GM20431 (cell line): ENCODE results near the gene NFIA.

Experiments used
- in situ Hi-C: fragments of 300-500 bp; cut with MseI, MboI; formaldehyde crosslinking; loops from one replicate; pipeline ENCODE4 v1.15.0; 2020; ENCODE audit warnings: low sequenced_read_pairs; ENCODE audit not compliant: unreplicated experiment

The NFIA gene

DNA sequence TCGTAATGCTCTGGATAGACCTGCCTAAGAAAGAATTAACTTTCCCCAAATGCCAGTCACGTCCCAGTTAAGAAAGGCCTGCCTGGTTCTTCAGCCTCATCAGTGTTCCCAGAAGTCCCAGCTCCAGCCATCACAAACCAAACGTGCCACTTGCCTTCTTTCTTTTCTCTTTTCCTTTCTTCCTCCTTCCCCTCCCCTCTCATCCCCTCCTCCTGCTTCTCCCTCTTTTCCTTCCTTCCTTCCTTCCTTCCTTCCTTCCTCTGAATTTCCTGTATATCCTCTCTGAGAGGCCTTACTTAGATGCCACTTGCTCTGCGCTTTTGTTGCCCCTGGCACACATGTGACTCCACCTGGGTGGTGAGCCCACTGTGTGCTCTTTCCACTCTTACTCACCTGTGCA lies 228.2 kb downstream of the NFIA start:
- in situ Hi-C loops = no loop called here

DNA sequence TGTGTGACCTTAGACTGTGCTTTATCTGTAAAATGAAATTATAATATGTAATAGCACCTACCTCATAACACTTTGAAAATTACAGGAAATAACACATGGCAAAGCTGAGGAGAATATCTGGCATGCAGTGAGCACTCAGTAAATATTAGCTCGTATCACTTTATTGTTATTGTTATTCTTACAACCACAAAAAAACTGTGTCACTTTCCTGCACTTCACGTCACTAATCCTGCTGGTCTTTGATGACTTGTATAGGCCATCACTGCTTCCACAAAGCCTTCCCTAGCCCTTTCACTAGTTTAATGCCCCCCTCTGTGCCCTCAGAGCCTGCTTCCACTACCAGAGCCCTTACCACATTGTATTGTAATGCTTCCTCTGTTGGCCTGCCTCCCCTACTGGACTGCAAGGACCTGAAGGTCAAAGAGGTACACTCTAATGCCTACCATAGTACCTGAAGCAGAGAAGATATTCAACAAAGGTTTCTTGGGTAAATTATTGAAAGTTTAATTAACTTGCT lies 231.6 kb downstream of the NFIA start:
- in situ Hi-C loops = no loop called here

DNA sequence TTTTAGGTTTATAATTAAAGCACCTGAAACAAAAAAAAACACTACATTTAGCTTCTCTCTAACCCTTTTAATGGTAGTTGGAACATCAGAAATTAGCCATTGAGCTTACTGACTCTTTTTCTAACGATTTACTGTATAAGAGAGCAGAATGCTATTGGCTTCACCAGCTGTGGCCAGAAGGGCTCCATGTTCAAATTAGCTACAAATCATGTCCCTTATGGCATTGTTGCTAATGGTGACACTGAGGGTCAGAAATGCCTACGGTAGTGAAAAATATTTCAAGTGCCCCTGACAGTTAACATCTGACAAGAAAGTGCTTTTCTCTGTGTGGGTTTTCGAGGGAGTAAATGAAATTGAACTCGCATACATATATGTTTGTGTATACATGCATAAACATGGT lies 232.7 kb downstream of the NFIA start:
- in situ Hi-C loops = no loop called here

DNA sequence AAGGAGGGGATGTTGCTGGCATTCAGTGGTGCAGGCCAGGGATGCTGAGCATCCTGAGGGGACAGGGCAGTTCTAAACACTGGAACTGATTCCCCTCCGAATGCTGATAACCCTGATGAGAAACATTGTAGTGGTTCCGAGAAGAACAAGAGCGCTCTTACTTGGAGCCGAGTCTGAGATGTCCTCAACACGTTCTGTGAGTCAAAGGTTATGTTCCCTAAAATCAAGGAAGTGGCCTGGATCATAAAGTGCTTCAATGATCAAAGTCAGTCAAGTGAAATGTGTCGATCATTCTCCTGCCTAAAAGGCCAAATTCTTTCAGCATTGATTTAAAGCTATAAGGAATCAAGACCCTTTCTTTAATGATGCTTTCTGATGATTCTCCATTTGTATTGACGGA lies 234.1 kb downstream of the NFIA start:
- in situ Hi-C loops = no loop called here

DNA sequence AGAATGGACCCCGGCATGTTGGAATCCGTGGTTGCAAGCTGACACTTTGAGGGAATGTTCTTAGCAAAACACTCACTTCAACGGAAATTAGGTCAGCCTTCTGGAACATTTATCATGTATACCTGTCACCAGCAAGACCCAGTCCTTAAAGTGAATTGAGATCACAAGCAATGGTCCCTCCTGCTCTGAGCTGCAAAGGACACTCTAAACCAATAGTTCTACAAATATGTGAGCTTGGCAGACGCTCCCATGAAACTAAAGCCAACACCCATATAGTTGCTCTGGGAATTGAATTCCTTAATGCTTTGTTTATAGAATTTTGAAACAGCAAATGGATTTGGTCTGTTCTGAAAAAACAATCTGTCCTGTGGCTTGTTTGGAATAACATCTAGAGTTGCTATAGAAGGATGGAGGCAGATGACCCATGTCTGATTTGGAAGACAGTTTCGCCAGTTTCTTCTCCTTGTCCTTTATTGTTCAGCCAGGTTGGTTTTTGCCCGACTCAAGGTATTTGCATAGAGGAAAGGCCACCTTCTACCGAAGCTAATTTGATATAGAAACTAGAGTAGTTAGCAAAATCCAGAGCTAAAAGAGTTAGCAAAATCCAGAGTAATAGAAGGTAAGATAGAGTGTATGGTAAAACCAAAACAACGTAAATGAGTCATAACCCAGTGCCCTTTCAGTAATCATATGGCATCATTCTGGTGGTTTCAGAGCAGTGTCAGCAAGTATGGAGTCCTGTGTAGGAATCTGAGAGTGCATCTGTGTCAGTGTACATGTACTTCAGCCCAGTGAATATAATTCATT lies 236.2 kb downstream of the NFIA start:
- in situ Hi-C loops = no loop called here

DNA sequence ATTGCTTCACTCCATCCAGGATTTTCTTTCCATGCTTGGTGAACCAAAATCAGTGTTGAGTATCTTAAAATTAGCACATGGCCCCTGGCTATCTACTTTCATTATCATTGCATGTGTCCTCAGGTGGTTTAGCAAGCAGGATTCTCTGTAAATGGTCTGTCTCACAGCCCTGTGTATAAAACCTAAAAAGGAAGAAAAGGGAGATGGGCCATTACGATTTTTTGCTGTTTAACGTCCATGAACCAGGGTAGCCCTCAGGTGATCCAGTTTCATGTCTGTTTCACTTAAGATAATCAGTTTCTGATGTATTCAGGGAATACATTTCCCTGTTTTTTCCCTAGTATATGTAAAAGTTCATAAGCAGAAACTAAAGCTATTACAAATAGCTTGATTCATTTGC lies 238.2 kb downstream of the NFIA start:
- in situ Hi-C loops = no loop called here

DNA sequence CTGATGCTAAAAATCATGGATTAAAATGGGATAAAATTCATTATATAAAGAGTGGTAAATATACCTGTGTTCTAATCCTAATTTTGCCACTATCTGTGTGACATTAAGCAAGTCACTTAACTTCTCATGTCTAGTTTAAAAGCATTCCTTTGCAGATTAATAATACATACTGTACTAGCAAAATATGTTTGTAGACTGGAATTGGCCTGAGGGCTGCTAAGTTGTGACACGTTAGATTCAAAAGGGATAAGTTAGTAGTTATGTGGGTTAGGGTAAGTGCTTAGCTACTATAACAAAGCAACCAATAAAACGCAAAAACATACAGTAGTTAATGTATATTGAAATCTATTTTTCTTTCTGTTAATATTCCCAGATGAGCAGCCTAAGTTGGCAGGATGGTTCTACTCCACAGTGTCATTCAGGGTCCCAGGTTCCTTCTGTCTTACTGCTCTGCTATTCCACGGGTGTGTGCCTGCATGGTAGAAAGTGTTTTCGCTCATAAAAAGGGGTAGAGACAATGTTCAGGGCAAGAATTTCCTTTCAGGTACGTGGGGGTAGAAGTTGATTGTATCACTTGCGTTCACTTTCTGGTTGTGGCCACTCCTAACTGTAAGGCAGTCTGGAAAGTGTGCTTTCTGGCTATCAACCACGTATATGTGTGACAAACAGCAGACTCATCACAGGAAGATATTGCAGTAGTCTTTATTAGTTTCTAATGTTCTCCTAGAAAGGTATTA lies 239.8 kb downstream of the NFIA start:
- in situ Hi-C loops = no loop called here

DNA sequence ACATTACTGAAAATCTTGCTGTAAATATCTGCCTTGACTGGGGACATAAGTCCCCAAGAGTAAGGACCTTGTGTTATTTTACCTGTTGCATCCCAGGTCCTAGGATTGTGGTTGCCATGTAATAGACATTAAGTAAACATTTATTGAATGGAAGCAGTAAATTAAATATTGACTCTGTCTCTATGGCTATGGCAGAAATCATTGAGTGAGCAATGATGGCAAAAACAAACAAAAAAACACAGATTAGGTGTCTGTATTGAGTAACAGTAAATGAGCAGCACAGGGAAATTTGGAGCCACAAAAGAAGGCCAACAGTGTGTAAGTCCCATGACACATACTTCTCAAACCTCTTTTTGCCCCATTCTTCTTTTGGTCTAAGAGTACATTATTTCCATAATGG lies 240.4 kb downstream of the NFIA start:
- in situ Hi-C loops = no loop called here

DNA sequence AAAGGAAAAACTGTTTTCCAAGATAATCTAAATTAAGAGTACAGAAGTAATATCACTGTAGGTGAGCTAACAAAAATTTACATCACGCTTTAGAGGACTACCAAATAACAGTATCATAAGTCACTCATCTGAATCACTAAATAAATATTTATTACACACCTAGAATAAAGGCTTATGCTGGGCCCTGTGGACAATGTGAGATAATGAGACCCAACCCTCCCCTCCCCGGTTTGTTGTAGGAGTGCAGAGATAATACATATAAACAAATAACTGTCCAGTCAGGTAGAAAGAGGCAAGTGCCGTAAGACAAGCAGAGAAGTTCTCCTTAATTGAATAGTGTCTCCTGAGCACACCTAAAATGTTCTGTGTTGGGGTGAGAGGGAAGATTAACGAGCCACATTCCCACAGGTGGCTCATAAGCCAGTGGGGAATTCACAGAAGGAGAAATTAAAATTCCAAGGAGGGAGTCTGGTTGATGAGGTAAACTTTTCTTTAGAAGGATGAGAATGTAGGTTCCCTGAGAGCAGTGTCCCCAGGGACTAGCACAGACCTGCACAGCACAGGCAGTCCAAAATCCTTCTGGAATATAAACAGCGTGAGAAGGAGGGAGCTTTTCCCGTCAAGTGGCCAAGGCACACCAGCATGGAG lies 241.4 kb downstream of the NFIA start:
- in situ Hi-C loops = no loop called here

DNA sequence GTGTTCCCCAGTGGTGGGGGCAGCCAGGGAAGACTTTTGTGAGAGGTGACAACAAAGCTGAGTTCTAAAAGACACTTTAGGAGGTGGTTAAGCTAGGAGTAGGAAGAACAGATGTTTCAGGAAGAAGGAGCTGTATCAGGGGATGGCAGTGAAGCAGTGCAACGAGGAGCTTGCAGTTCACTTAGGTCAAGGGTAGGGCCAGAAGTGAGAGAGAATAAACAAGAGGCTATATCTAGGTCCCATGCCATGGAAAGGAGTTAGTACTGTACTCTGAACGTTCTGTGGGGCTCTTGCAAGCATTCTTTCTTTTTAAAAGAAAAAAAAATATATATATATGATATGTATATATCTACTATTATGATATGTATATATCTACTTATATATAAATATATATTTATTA lies 244.4 kb downstream of the NFIA start:
- in situ Hi-C loops = no loop called here

DNA sequence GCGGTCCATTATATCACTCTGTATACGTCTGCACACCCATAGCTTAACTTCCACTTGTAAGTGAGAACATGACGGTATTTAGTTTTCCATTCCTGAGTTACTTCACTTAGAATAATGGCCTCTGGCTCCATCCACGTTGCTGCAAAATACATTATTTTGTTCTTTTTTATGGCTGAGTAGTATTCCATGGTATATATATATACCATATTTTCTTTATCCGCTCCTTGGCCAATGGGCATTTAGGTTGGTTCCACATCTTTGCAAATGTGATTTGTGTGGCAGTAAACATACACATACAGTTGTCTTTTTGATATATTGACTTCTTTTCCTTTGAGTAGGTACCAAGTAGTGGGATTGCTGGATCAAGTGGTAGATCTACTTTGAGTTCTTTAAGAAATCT lies 245.1 kb downstream of the NFIA start:
- in situ Hi-C loops = no loop called here

DNA sequence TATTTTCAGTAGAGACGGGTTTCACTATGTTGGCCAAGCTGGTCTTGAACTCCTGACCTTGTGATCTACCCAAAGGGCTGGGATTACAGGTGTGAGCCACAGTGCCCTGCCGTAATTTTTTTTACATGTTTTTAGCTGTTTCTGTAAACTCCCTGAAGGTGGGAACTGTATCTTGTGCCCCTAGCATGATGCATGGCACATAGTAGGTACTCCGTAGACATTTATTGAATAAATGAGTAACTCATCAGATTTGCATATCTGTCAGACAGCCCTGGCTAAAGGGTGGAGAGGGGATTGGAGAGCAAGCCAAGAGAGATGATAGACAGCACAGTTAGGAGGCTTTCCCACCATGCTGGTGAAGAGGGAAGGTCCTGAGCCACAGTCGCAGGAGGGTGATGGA lies 247.2 kb downstream of the NFIA start:
- in situ Hi-C loops = no loop called here

DNA sequence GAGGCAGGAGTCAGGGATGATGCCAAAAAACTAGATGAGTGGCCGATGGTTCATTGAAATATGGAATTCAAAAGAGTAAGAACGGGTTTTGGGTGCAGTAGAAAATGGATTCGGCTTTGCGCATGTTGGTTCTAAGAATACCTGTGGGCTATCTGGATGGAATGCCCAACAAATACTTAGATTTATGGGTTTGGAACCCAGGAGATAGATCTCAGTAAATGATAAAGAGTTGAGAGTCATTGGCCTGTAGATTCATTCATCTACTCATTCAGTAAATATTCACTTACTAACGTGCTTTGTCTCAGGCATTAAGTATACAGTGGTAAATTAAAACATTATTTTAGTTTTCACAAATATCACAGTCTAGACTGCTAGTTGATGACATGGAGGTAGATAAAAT lies 247.7 kb downstream of the NFIA start:
- in situ Hi-C loops = no loop called here

DNA sequence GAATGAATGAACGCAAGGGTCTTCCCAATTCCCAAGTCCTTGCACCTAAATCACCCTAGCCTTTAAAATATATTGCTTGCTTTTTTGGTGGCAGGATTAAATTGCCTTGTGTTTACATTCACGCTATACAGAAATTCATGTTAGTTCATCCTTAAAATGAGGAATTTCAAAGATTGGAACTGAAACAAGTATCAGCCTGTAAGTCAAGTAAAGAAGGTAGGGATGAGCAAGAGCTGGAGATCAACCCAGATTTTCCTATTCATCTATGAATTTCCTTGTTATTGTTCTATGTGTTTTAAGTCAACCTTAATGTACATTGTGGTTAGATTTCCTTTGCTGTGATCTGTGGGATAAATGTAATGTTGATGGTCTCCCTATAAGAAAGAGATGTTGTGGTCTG lies 248.2 kb downstream of the NFIA start:
- in situ Hi-C loops = no loop called here

DNA sequence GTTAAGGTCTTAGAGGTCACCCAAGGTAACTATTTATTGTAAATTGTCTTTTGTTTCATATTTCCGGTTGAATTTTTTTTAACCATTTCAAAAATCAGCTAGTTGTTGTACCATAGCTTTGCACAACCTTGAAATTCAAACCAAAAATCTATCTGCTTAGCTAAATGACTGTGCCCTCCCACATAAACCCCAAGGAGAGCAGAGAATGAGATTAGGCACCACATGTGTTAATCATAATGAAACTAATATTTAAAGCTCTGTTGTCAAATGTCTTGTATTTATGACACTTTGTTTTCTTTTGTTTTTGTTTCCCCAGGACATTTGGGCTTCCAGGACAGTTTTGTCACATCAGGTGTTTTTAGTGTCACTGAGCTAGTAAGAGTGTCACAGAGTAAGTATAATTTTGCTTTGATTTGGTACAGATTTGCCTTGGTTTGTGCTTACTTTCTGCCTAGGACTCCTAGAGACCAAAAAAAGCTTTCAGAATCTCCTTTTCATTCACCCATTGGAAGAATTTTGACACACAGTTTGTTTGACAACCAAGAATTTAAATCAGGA lies 249.9 kb downstream of the NFIA start:
- in situ Hi-C loops = no loop called here

DNA sequence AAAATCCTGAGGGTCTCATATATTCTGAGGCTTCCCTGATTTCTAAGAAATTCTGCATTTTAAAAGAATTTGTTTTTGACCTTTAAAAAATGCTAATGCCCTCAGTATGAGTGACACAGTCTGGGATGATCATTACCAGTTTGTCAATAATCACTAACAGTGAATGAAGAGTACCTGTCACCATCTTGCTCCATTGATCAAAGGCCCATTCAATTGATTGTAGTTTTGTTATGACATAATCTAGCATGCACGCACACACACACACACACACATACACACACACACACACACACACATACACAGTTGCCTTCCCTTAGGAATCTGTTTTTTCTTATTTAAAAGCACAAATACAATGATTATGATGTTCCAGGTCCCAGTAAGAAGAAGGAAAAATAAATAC lies 250.4 kb downstream of the NFIA start:
- in situ Hi-C loops = no loop called here

DNA sequence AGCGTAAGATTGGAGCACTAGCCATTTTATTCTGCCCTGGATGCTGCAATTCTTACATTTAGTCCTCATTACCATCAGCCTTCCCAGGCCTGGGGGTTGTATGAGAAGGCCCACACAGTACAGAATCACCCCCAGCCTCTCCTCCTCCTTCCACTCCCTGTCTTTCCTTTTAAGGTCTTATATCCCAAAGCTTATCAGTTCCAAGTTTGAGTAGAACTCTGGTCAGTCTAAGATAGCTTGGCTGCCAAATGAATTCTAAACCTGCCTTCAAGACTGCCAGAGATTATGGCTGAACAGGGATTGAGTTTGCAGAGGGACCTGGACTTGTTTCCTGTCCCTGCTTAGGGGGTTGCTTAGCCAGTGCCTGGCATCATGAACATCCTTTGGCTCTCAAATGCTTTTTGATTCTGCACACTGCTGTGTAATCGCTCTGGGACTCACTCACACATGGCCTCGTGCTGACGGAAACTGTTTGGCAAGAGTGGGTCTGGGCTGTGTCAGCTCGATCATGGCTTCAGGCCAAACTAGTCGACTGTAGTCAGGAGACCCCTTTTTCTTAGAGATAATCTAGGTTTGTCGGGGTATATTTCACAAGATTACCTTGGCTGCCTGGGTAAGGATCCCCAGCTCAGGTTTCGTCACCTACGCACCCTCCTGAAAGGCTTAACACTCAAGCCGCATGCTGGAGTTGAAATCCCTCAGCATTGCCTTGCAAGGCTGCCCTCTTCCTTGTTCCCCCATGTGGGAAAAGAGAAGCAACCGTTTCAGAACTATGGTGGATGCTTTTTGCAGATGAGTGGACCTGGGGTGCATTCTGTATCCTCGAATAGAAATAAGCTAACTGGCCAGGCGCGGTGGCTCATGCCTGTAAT lies 252.6 kb downstream of the NFIA start:
- in situ Hi-C loops = no loop called here

DNA sequence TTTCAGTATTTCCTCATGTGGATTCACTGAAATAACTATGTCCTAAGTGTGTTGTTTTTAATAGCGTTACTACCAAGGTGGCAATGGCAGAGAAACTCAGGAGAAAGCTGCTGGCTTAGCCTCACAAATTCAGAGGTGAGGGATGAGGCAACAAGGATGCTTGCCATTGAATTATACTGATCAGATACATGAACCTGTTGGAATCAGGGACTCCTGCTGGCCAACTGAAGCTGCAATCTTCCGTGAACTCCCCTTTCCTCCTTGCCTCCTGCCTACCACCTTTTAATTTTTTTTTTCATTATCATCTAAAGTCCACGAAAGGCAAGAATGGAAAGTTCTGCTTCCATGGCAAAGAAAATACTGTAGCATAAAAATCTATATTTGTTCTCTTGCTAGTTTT lies 254.7 kb downstream of the NFIA start:
- in situ Hi-C loops = no loop called here

DNA sequence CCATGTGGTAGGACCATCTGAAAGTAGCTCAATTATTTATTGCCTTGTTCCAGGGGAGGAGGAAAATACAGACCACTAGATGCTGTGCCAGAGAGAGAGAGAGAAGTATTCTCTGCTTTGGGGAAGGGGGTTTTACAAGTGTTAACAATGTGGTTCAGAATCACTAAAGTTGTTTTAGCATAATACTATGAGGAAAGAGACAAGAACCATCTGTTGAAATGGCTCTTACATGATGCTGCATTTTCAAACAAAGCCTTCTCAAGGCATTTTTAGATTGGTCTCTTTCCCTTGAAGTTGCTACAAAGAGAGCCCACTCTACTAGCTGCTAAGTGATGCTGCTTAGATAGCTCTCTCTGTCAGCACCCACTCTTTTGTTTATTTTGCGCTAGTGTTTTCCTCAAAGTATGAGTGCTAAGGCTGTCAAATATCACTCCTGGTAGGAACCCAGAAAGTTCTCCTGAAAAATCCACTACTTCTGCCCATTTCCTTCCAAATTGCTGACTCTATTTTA lies 255.1 kb downstream of the NFIA start:
- in situ Hi-C loops = no loop called here
